GM12878 (cell line): Measurements from ENCODE around the gene CHMP3.

ENCODE experiments used
- ATF3 ChIP-seq: IDR thresholded peaks from 2 replicates; pipeline ENCODE4 v1.6.1; 2011; ENCODE audit warnings: low read depth, mild to moderate bottlenecking, low read length, moderate library complexity, borderline replicate concordance; ENCODE audit errors: extremely low read depth
- BHLHE40 ChIP-seq, 2 experiments: fragments of 450-650 bp in 1 of 2; IDR thresholded peaks; 2 replicates each; pipeline ENCODE4 v1.6.1; 2011 to 2017; ENCODE audit warnings: low read depth in 2 of 2, borderline replicate concordance in 1 of 2, improper control_type of control experiment in 1 of 2, low read length in 1 of 2, mild to moderate bottlenecking in 1 of 2
- CEBPB ChIP-seq, 2 experiments: fragments of 150-350 bp in 1 of 2; IDR thresholded peaks; 2 replicates each; pipeline ENCODE4 v1.6.1; 2012 to 2014; ENCODE audit warnings: low read depth in 2 of 2, low read length in 2 of 2, borderline replicate concordance in 1 of 2, inconsistent platforms in 1 of 2
- CREB1 ChIP-seq: IDR thresholded peaks from 2 replicates; pipeline ENCODE4 v1.6.1; 2012; ENCODE audit warnings: low read depth, mild to moderate bottlenecking, inconsistent platforms
- EZH2 ChIP-seq: IDR thresholded peaks from 2 replicates; pipeline ENCODE4 v1.6.1; 2012; ENCODE audit warnings: low read depth, mild to moderate bottlenecking, control low read depth, inconsistent platforms, low read length, borderline replicate concordance; ENCODE audit not compliant: control insufficient read depth
- IRF4 ChIP-seq: IDR thresholded peaks from 2 replicates; pipeline ENCODE4 v1.6.1; 2011; ENCODE audit warnings: low read depth, low read length
- MAX ChIP-seq: IDR thresholded peaks from 2 replicates; pipeline ENCODE4 v1.6.1; 2012; ENCODE audit warnings: low read depth, low read length, improper control_type of control experiment
- NFIC ChIP-seq: IDR thresholded peaks from 2 replicates; pipeline ENCODE4 v1.6.1; 2012; ENCODE audit warnings: low read depth, mild to moderate bottlenecking, inconsistent platforms, low read length, moderate library complexity
- POLR2AphosphoS2 ChIP-seq: IDR thresholded peaks from 2 replicates; pipeline ENCODE4 v1.6.1; 2011; ENCODE audit warnings: low read depth, mild to moderate bottlenecking, low read length, improper control_type of control experiment, moderate library complexity
- PRDM15 ChIP-seq: fragments of 450-650 bp; formaldehyde crosslinking; IDR thresholded peaks from 2 replicates; pipeline ENCODE4 v1.4.0; 2020; ENCODE audit warnings: mild to moderate bottlenecking, moderate library complexity
- RFX5 ChIP-seq: IDR thresholded peaks from 2 replicates; pipeline ENCODE4 v1.6.1; 2011; ENCODE audit warnings: low read depth, low read length, improper control_type of control experiment
- SMC3 ChIP-seq: IDR thresholded peaks from 2 replicates; pipeline ENCODE4 v1.6.1; 2011; ENCODE audit warnings: low read length, improper control_type of control experiment, borderline replicate concordance
- SRF ChIP-seq, 2 experiments: IDR thresholded peaks; 2 replicates each; pipeline ENCODE4 v1.6.1; 2011; ENCODE audit warnings: low read depth in 2 of 2, low read length in 2 of 2, mild to moderate bottlenecking in 1 of 2, moderate library complexity in 1 of 2
- TF ChIP-seq, protein P1 (sequence below), 3 experiments: IDR thresholded peaks in 2 of 3; conservative IDR thresholded peaks in 1 of 3; 2 replicates each; pipeline ENCODE4 v1.5.1; 2011; ENCODE audit warnings: low read depth in 3 of 3, low read length in 3 of 3, mild to moderate bottlenecking in 3 of 3, control low read depth in 2 of 3, moderate library complexity in 2 of 3, inconsistent platforms in 1 of 3, mixed read lengths in 1 of 3; ENCODE audit not compliant: control insufficient read depth in 2 of 3, insufficient read depth in 1 of 3; ENCODE audit errors: extremely low read depth in 1 of 3

- TF ChIP-seq, protein P1, sequence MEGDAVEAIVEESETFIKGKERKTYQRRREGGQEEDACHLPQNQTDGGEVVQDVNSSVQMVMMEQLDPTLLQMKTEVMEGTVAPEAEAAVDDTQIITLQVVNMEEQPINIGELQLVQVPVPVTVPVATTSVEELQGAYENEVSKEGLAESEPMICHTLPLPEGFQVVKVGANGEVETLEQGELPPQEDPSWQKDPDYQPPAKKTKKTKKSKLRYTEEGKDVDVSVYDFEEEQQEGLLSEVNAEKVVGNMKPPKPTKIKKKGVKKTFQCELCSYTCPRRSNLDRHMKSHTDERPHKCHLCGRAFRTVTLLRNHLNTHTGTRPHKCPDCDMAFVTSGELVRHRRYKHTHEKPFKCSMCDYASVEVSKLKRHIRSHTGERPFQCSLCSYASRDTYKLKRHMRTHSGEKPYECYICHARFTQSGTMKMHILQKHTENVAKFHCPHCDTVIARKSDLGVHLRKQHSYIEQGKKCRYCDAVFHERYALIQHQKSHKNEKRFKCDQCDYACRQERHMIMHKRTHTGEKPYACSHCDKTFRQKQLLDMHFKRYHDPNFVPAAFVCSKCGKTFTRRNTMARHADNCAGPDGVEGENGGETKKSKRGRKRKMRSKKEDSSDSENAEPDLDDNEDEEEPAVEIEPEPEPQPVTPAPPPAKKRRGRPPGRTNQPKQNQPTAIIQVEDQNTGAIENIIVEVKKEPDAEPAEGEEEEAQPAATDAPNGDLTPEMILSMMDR (IDR thresholded peaks at IDR 0.05 in 2 of 3, conservative IDR thresholded peaks at IDR 0.05 in 1 of 3; ENCODE audit: control insufficient read depth in 2 of 3, extremely low read depth in 1 of 3, insufficient read depth in 1 of 3, low read depth in 3 of 3, low read length in 3 of 3), result no peak
- TF ChIP-seq RFX5 (no peak), MAX (no peak), POLR2AphosphoS2 (no peak), PRDM15 (CRISPR knock-in tag) (no peak), IRF4 (no peak), BHLHE40 (IDR thresholded peaks at IDR 0.05; ENCODE audit: borderline replicate concordance in 1 of 2, low read depth in 2 of 2, low read length in 1 of 2) (no peak), EZH2 (no peak), SRF (IDR thresholded peaks at IDR 0.05; ENCODE audit: low read depth in 2 of 2, low read length in 2 of 2) (no peak), ATF3 (no peak), NFIC (no peak), SMC3 (no peak), CREB1 (no peak), CEBPB (IDR thresholded peaks at IDR 0.05; ENCODE audit: borderline replicate concordance in 1 of 2, low read depth in 2 of 2, low read length in 2 of 2) (no peak)
Observed at GRCh38 chr2:86461042-86461743, 102.0 kb downstream of the CHMP3 start.
